HEK293 (cell line): Measurements from ENCODE around the gene PTH2R.

ENCODE experiments used
- CTCF ChIA-PET: fragments of 350-600 bp; formaldehyde crosslinking; extraction: SDS; loops from one replicate; lab custom pipeline; 2021; ENCODE audit warnings: antibody characterized with exemption; lab: Yijun Ruan, JAX
- POLR2A ChIA-PET: fragments of 300-600 bp; formaldehyde crosslinking; extraction: SDS; loops from one replicate; lab custom pipeline; 2020; ENCODE audit warnings: antibody characterized with exemption, inconsistent platforms; lab: Yijun Ruan, JAX
- H3K27ac ChIP-seq: fragments of 200-500 bp; sonication (Bioruptor generic); 2 replicates; pipeline ENCODE4 v1.5.1; 2014; ENCODE audit warnings: low read depth, low read length, control low read depth, inconsistent platforms; ENCODE audit errors: extremely low read depth
- H3K36me3 ChIP-seq, 2 experiments: fragments of 200-500 bp in 1 of 2; sonication (Bioruptor generic) in 1 of 2; 1 replicate in 1 of 2; 2 replicates in 1 of 2; pipeline ENCODE4 v1.5.1; 2014 to 2017; ENCODE audit warnings: inconsistent platforms in 2 of 2, low read length in 2 of 2; ENCODE audit not compliant: control insufficient read depth in 2 of 2, insufficient read depth in 1 of 2
- H3K4me1 ChIP-seq: fragments of 200-500 bp; sonication (Bioruptor generic); 2 replicates; pipeline ENCODE4 v1.5.1; 2014; ENCODE audit warnings: mild to moderate bottlenecking, low read length, inconsistent platforms; ENCODE audit not compliant: control insufficient read depth, insufficient read depth
- H3K4me3 ChIP-seq: 2 replicates; pipeline ENCODE4 v1.5.1; 2011; ENCODE audit warnings: low read depth, mild to moderate bottlenecking, control low read depth, low read length, moderate library complexity
- H3K9me3 ChIP-seq: fragments of 200-500 bp; sonication (Bioruptor generic); 2 replicates; pipeline ENCODE4 v1.5.1; 2014; ENCODE audit warnings: low read depth, low read length, inconsistent platforms; ENCODE audit not compliant: control insufficient read depth, insufficient read depth
- KLF10 ChIP-seq: fragments of 450-650 bp; IDR thresholded peaks from 2 replicates; pipeline ENCODE4 v1.5.1; 2018; ENCODE audit warnings: missing biosample characterization, mild to moderate bottlenecking, missing genetic modification characterization
- KLF9 ChIP-seq: fragments of 450-650 bp; formaldehyde crosslinking; IDR thresholded peaks from 2 replicates; pipeline ENCODE4 v1.5.1; 2016; ENCODE audit warnings: missing biosample characterization, missing genetic modification characterization, low read depth
- PRDM1 ChIP-seq: fragments of 450-650 bp; formaldehyde crosslinking; IDR thresholded peaks from 2 replicates; pipeline ENCODE4; 2016; ENCODE audit warnings: missing biosample characterization, missing genetic modification characterization
- REPIN1 ChIP-seq: fragments of 450-650 bp; formaldehyde crosslinking; IDR thresholded peaks from 2 replicates; pipeline ENCODE4 v1.5.1; 2017; ENCODE audit warnings: missing biosample characterization, missing genetic modification characterization, low read depth
- SCRT1 ChIP-seq: fragments of 450-650 bp; formaldehyde crosslinking; IDR thresholded peaks from 2 replicates; pipeline ENCODE4 v1.5.1; 2016; ENCODE audit warnings: missing biosample characterization, missing genetic modification characterization, borderline replicate concordance
- SCRT2 ChIP-seq: fragments of 450-650 bp; formaldehyde crosslinking; IDR thresholded peaks from 2 replicates; pipeline ENCODE4 v1.5.1; 2016; ENCODE audit warnings: missing biosample characterization, missing genetic modification characterization
- SP7 ChIP-seq: fragments of 450-650 bp; formaldehyde crosslinking; IDR thresholded peaks from 2 replicates; pipeline ENCODE4 v1.5.1; 2016; ENCODE audit warnings: missing biosample characterization, missing genetic modification characterization
- YY1 ChIP-seq: fragments of 450-650 bp; formaldehyde crosslinking; IDR thresholded peaks from 2 replicates; pipeline ENCODE4 v1.5.1; 2018; ENCODE audit warnings: missing biosample characterization, missing genetic modification characterization
- ZBTB8A ChIP-seq: fragments of 450-650 bp; formaldehyde crosslinking; IDR thresholded peaks from 2 replicates; pipeline ENCODE4 v1.5.1; 2016; ENCODE audit warnings: missing biosample characterization, missing genetic modification characterization
- ZFP37 ChIP-seq: fragments of 450-650 bp; formaldehyde crosslinking; IDR thresholded peaks from 2 replicates; pipeline ENCODE4 v1.5.1; 2016; ENCODE audit warnings: missing biosample characterization, missing genetic modification characterization
- ZNF10 ChIP-seq: fragments of 450-650 bp; formaldehyde crosslinking; IDR thresholded peaks from 2 replicates; pipeline ENCODE4 v1.5.1; 2017; ENCODE audit warnings: missing biosample characterization, missing genetic modification characterization
- ZNF121 ChIP-seq: fragments of 450-650 bp; formaldehyde crosslinking; IDR thresholded peaks from 2 replicates; pipeline ENCODE4 v1.5.1; 2016; ENCODE audit warnings: missing biosample characterization, missing genetic modification characterization
- ZNF133 ChIP-seq: fragments of 450-650 bp; formaldehyde crosslinking; IDR thresholded peaks from 2 replicates; pipeline ENCODE4 v1.5.1; 2016; ENCODE audit warnings: missing biosample characterization, missing genetic modification characterization
- ZNF184 ChIP-seq: fragments of 450-650 bp; IDR thresholded peaks from 2 replicates; pipeline ENCODE4 v1.5.1; 2018; ENCODE audit warnings: missing biosample characterization, mild to moderate bottlenecking, missing genetic modification characterization
- ZNF239 ChIP-seq: fragments of 450-650 bp; formaldehyde crosslinking; IDR thresholded peaks from 2 replicates; pipeline ENCODE4 v1.5.1; 2016; ENCODE audit warnings: missing biosample characterization, missing genetic modification characterization
- ZNF423 ChIP-seq: fragments of 450-650 bp; formaldehyde crosslinking; IDR thresholded peaks from 2 replicates; pipeline ENCODE4 v1.5.1; 2016; ENCODE audit warnings: missing biosample characterization, missing genetic modification characterization
- ZNF596 ChIP-seq: fragments of 450-650 bp; IDR thresholded peaks from 2 replicates; pipeline ENCODE4 v1.5.0; 2018; ENCODE audit warnings: missing biosample characterization, mild to moderate bottlenecking, missing genetic modification characterization, moderate library complexity
- ZNF747 ChIP-seq: fragments of 450-650 bp; formaldehyde crosslinking; IDR thresholded peaks from 2 replicates; pipeline ENCODE4 v1.5.1; 2016; ENCODE audit warnings: missing biosample characterization, missing genetic modification characterization
- ZSCAN16 ChIP-seq: fragments of 450-650 bp; formaldehyde crosslinking; IDR thresholded peaks from 2 replicates; pipeline ENCODE4 v1.5.1; 2016; ENCODE audit warnings: missing biosample characterization, missing genetic modification characterization
- TF ChIP-seq, protein P1 (sequence below): fragments of 450-650 bp; formaldehyde crosslinking; IDR thresholded peaks from 2 replicates; pipeline ENCODE4 v1.5.1; 2016; ENCODE audit warnings: missing biosample characterization, missing genetic modification characterization
- TF ChIP-seq, protein P2 (sequence below): fragments of 450-650 bp; formaldehyde crosslinking; conservative IDR thresholded peaks from 2 replicates; pipeline ENCODE4 v1.5.1; 2016; ENCODE audit warnings: low read depth, missing biosample characterization, missing genetic modification characterization
- TF ChIP-seq, protein P3 (sequence below): fragments of 450-650 bp; formaldehyde crosslinking; IDR thresholded peaks from 2 replicates; pipeline ENCODE4 v1.5.1; 2016; ENCODE audit warnings: missing biosample characterization, missing genetic modification characterization

PTH2R gene

DNA sequence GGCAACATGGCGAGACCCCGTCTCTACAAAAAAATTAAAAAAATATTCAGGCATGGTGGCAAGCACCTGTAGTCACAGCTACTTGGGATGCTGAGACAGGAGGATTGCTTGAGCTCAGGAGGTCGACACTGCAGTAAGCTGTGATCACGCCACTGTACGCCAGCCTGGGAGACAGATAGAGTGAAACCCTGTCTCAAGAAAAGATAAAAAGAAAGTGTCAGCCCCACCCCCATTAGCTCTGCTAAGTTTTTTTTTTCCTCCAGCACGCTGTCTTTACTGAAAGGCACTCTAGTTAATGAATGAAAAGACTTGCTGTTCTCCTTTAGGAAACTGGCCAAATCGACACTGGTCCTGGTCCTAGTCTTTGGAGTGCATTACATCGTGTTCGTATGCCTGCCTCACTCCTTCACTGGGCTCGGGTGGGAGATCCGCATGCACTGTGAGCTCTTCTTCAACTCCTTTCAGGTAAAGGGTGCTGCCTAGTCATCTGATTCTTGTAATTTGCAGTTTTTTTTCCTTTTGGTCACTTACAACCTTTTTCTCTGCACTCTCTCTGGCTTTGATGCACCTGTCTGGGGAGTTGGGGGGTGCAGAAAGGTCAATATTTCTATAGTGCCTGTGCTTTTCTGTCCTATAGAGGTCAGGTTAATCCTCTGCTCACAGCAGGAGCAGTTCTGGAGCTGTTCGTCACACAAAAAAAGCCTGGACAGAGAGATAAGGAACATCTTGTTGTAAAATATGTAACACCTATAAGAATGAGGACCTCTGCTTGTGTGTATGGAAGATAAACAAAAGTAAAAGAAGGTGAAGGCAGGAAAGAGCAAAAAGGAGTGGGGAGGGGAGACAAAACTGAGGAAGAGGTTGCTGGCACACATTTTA, 82.3 kb downstream of the PTH2R start:
- ChIA-PET POLR2A (no interaction called here), CTCF (interaction anchor here (0.6 kb wide), 2 partner anchors 127 to 410 kb away, joined by 3 to 4 read pairs; no protein-coding TSS in a partner anchor)
- Histone ChIP-seq H3K4me3 (no peak overlapping the region), H3K9me3 (no peaks in the 10 kb centered on the region), H3K4me1 (no peaks in the 10 kb centered on the region), H3K36me3 (no peaks in the 10 kb centered on the region), H3K27ac (no peak overlapping the region)
- no peak for TF ChIP-seq ZNF184
- no peak for TF ChIP-seq ZNF239
- TF ChIP-seq KLF10 (tag by site-specific recombination) = no peak
- no peak for TF ChIP-seq KLF9 (tag by site-specific recombination)
- no peak for TF ChIP-seq PRDM1
- TF ChIP-seq ZNF747 (tag by site-specific recombination) = no peak
- no peak for TF ChIP-seq ZBTB8A (tag by site-specific recombination)
- TF ChIP-seq SCRT2 (tag by site-specific recombination) = no peak
- no peak for TF ChIP-seq SCRT1 (tag by site-specific recombination)
- no peak for TF ChIP-seq ZSCAN16 (tag by site-specific recombination)

DNA sequence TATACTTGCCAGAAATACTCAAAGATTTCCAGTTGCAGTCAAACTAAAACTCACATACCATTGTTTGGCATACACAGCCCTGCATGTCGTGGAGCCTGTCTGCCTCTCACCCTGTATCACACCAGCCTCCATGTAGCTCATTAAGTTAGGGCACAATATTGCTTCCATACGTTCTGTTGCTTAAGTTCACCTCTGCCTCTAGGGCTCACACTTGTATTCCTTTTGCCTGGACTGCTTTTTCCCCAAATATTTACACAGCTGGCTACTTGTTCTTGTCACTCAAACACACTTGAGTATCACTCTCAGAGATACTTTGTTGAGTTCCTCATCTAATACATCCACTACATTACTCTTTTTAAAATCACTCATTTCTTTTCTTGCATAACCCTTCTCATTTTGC, 83.1 kb downstream of the PTH2R start:
- CTCF ChIA-PET = interaction anchor here (0.6 kb wide), 1 partner anchor 410 kb away, joined by 3 read pairs; no protein-coding TSS in a partner anchor
- H3K36me3 ChIP-seq = no peaks in the 10 kb centered on the region
- no peaks in the 10 kb centered on the region for H3K9me3 ChIP-seq
- H3K4me1 ChIP-seq = no peaks in the 10 kb centered on the region
- TF ChIP-seq ZNF121 (tag by site-specific recombination) = no peak
- TF ChIP-seq ZFP37 (tag by site-specific recombination) = no peak
- no peak for TF ChIP-seq ZNF596 (tag by site-specific recombination)
- no peak for TF ChIP-seq YY1 (tag by site-specific recombination)
- no peak for TF ChIP-seq ZNF423 (tag by site-specific recombination)
- TF ChIP-seq ZNF133 (tag by site-specific recombination) = no peak
- TF ChIP-seq, protein P1, sequence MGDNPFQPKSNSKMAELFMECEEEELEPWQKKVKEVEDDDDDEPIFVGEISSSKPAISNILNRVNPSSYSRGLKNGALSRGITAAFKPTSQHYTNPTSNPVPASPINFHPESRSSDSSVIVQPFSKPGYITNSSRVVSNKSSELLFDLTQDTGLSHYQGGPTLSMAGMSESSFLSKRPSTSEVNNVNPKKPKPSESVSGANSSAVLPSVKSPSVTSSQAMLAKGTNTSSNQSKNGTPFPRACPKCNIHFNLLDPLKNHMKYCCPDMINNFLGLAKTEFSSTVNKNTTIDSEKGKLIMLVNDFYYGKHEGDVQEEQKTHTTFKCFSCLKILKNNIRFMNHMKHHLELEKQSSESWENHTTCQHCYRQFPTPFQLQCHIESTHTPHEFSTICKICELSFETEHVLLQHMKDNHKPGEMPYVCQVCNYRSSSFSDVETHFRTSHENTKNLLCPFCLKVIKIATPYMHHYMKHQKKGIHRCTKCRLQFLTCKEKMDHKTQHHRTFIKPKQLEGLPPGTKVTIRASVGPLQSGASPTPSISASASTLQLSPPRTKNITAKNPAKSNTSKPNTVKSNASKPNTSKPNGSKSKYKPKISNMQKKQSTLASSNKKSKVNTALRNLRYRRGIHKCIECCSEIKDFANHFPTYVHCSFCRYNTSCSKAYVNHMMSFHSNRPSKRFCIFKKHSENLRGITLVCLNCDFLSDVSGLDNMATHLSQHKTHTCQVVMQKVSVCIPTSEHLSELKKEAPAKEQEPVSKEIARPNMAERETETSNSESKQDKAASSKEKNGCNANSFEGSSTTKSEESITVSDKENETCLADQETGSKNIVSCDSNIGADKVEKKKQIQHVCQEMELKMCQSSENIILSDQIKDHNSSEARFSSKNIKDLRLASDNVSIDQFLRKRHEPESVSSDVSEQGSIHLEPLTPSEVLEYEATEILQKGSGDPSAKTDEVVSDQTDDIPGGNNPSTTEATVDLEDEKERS (tag by site-specific recombination) = no peak
- POLR2A ChIA-PET = no interaction called here
- H3K4me3 ChIP-seq = no peak overlapping the region
- no peak overlapping the region for H3K27ac ChIP-seq

DNA sequence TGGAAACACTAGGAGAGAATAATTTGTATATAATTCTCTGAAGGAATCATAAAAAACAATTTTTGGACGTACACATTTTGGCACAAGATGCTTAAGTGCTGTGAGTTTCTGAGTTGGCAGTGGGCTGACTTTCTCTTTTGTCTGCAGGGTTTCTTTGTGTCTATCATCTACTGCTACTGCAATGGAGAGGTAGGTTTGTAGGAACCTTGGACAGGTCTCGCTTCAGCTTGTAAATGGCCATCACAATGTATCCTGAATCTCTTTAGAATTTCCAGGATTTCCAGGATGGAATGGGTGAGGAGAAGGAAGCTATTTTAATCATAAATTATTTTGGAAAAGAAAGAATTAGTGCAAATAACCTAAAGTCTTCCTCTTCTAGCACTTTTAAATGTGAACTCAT, 83.9 kb downstream of the PTH2R start:
- Histone ChIP-seq H3K4me1 (no peaks in the 10 kb centered on the region), H3K9me3 (no peaks in the 10 kb centered on the region), H3K36me3 (no peaks in the 10 kb centered on the region), H3K4me3 (no peak overlapping the region), H3K27ac (no peak overlapping the region)
- ChIA-PET CTCF (no interaction called here), POLR2A (no interaction called here)
- TF ChIP-seq, protein P2, sequence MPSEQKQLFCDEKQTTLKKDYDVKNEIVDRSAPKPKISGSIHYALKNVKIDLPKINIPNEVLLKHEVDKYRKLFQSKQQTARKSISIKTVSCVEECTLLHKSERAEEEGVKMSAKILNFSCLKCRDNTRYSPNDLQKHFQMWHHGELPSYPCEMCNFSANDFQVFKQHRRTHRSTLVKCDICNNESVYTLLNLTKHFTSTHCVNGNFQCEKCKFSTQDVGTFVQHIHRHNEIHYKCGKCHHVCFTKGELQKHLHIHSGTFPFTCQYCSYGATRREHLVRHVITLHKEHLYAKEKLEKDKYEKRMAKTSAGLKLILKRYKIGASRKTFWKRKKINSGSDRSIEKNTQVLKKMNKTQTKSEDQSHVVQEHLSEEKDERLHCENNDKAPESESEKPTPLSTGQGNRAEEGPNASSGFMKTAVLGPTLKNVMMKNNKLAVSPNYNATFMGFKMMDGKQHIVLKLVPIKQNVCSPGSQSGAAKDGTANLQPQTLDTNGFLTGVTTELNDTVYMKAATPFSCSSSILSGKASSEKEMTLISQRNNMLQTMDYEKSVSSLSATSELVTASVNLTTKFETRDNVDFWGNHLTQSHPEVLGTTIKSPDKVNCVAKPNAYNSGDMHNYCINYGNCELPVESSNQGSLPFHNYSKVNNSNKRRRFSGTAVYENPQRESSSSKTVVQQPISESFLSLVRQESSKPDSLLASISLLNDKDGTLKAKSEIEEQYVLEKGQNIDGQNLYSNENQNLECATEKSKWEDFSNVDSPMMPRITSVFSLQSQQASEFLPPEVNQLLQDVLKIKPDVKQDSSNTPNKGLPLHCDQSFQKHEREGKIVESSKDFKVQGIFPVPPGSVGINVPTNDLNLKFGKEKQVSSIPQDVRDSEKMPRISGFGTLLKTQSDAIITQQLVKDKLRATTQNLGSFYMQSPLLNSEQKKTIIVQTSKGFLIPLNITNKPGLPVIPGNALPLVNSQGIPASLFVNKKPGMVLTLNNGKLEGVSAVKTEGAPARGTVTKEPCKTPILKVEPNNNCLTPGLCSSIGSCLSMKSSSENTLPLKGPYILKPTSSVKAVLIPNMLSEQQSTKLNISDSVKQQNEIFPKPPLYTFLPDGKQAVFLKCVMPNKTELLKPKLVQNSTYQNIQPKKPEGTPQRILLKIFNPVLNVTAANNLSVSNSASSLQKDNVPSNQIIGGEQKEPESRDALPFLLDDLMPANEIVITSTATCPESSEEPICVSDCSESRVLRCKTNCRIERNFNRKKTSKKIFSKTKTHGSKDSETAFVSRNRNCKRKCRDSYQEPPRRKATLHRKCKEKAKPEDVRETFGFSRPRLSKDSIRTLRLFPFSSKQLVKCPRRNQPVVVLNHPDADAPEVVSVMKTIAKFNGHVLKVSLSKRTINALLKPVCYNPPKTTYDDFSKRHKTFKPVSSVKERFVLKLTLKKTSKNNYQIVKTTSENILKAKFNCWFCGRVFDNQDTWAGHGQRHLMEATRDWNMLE (tag by site-specific recombination) = no peak
- TF ChIP-seq SP7 (tag by site-specific recombination) = no peak
- no peak for TF ChIP-seq ZNF10 (tag by site-specific recombination)
- TF ChIP-seq, protein P3, sequence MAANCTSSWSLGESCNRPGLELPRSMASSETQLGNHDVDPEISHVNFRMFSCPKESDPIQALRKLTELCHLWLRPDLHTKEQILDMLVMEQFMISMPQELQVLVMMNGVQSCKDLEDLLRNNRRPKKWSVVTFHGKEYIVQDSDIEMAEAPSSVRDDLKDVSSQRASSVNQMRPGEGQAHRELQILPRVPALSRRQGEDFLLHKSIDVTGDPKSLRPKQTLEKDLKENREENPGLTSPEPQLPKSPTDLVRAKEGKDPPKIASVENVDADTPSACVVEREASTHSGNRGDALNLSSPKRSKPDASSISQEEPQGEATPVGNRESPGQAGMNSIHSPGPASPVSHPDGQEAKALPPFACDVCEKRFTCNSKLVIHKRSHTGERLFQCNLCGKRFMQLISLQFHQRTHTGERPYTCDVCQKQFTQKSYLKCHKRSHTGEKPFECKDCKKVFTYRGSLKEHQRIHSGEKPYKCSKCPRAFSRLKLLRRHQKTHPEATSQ (tag by site-specific recombination) = no peak
- TF ChIP-seq REPIN1 (tag by site-specific recombination) = no peak
